B cell (primary cell): ENCODE measurements around the gene GADD45G. TPM values are rescaled to one million over a fixed set of nuclear protein-coding genes. Genes with fewer than 3 reads are reported as not detected.

Experiments
- ATAC-seq: fragments of 200-7000 bp; cut with Tn5 transposase; one replicate; pipeline ENCODE4 v1.10.0; 2021; ENCODE audit warnings: low read depth, mild to moderate bottlenecking, moderate number of reproducible peaks, moderate library complexity
- CTCF ChIA-PET: fragments of 350-600 bp; sonication (Branson Sonifier 250); formaldehyde crosslinking; loops from one replicate; lab custom pipeline; 2021; ENCODE audit warnings: antibody characterized with exemption, inconsistent platforms; lab: Charles Lee
- POLR2A ChIA-PET: fragments of 350-600 bp; sonication (Branson Sonifier 250); formaldehyde crosslinking; loops from one replicate; lab custom pipeline; 2021; ENCODE audit warnings: antibody characterized with exemption; lab: Charles Lee
- DNase-seq: peaks from one replicate; pipeline ENCODE4 v3.0.0; 2013
- H2AFZ ChIP-seq: 2 replicates; pipeline ENCODE4 v1.6.1; 2012; ENCODE audit warnings: mild to moderate bottlenecking, low read depth, low read length; ENCODE audit not compliant: insufficient read depth, poor library complexity, severe bottlenecking
- H3K27ac ChIP-seq, 2 donors: 1 replicate in 1 of 2; 2 replicates in 1 of 2; pipeline ENCODE4 v1.5.1; 2012 to 2013; ENCODE audit warnings: low read length in 2 of 2, mild to moderate bottlenecking in 2 of 2, moderate library complexity in 1 of 2
- H3K27me3 ChIP-seq, 4 experiments: fragments of 200-600 bp in 1 of 4; sonication (generic) in 1 of 4; replicated peaks in 1 of 4; 1 replicate in 2 of 4; 2 replicates in 2 of 4; pipeline versions ENCODE4 v1.6.1 to v1.7.0; 2013 to 2016; ENCODE audit warnings: low read length in 3 of 4, mild to moderate bottlenecking in 2 of 4, mixed read lengths in 1 of 4, moderate library complexity in 1 of 4; ENCODE audit not compliant: insufficient read depth in 4 of 4, control insufficient read depth in 3 of 4; ENCODE audit errors: control extremely low read depth in 1 of 4
- H3K36me3 ChIP-seq, 2 experiments: replicated peaks in 1 of 2; 1 replicate in 1 of 2; 2 replicates in 1 of 2; pipeline versions ENCODE4 v1.6.1 to v1.7.1; 2013; ENCODE audit warnings: low read length in 1 of 2; ENCODE audit not compliant: insufficient read depth in 2 of 2, control insufficient read depth in 1 of 2; ENCODE audit errors: control extremely low read depth in 1 of 2, extremely low read depth in 1 of 2
- H3K4me1 ChIP-seq, 2 donors: fragments of 200-600 bp in 1 of 2; sonication (generic) in 1 of 2; 1 replicate in 1 of 2; 2 replicates in 1 of 2; pipeline versions ENCODE4 v1.5.1 to v1.6.1; 2013 to 2017; ENCODE audit warnings: low read length in 2 of 2; ENCODE audit not compliant: control insufficient read depth in 2 of 2, insufficient read depth in 2 of 2
- H3K4me2 ChIP-seq: replicated peaks from 2 replicates; pipeline ENCODE3; 2012; ENCODE audit warnings: mild to moderate bottlenecking, low read depth, low read length; ENCODE audit not compliant: poor library complexity, severe bottlenecking
- H3K4me3 ChIP-seq, 5 experiments: fragments of 200-600 bp in 1 of 5; sonication (generic) in 1 of 5; 1 replicate in 3 of 5; 2 replicates in 2 of 5; pipeline versions ENCODE4 v1.5.1 to v1.7.0; 2011 to 2016; ENCODE audit warnings: low read length in 4 of 5, mild to moderate bottlenecking in 4 of 5, low read depth in 2 of 5, control low read depth in 1 of 5, moderate library complexity in 1 of 5; ENCODE audit not compliant: insufficient read depth in 1 of 5; ENCODE audit errors: control extremely low read depth in 1 of 5, extremely low read depth in 1 of 5
- H3K79me2 ChIP-seq: fragments of 200-600 bp; sonication (generic); one replicate; pipeline ENCODE4 v1.6.0; 2016; ENCODE audit warnings: low read length; ENCODE audit not compliant: control insufficient read depth, insufficient read depth
- H3K9ac ChIP-seq: fragments of 200-600 bp; sonication (generic); 2 replicates; pipeline ENCODE4 v1.6.1; 2017; ENCODE audit warnings: mild to moderate bottlenecking, low read length, moderate library complexity
- H3K9me3 ChIP-seq, 3 donors: one replicate each; pipeline versions ENCODE4 v1.6.1 to v1.7.1; 2013; ENCODE audit warnings: low read length in 2 of 3; ENCODE audit not compliant: control insufficient read depth in 2 of 3, insufficient read depth in 1 of 3; ENCODE audit errors: control extremely low read depth in 1 of 3
- H4K20me1 ChIP-seq: 2 replicates; pipeline ENCODE4 v1.6.0; 2012; ENCODE audit warnings: mild to moderate bottlenecking, low read length; ENCODE audit not compliant: insufficient read depth, control insufficient read depth, poor library complexity, severe bottlenecking
- H3K27ac Mint-ChIP-seq: one replicate; pipeline ENCODE4 v1.8.0; 2021; ENCODE audit warnings: mixed read lengths
- H3K27me3 Mint-ChIP-seq: one replicate; pipeline ENCODE4 v1.8.0; 2021; ENCODE audit warnings: mixed read lengths
- H3K4me1 Mint-ChIP-seq: one replicate; pipeline ENCODE4 v1.8.0; 2021; ENCODE audit warnings: mixed read lengths
- H3K4me3 Mint-ChIP-seq: one replicate; pipeline ENCODE4 v1.8.0; 2021; ENCODE audit warnings: mixed read lengths
- H3K9me3 Mint-ChIP-seq: one replicate; pipeline ENCODE4 v1.8.0; 2022; ENCODE audit warnings: mixed read lengths; ENCODE audit not compliant: insufficient read depth
- EZH2 ChIP-seq: IDR thresholded peaks from 2 replicates; pipeline ENCODE4 v1.6.1; 2012; ENCODE audit warnings: borderline replicate concordance, low read depth, mild to moderate bottlenecking, moderate library complexity, low read length; ENCODE audit not compliant: insufficient read depth, poor library complexity, severe bottlenecking
- WGBS: methylation state at CpG from one replicate; pipeline ENCODE4 v1.1.5; 2013; ENCODE audit warnings: missing lambda C conversion rate; ENCODE audit not compliant: insufficient coverage; 5-methylcytosine and 5-hydroxymethylcytosine counted together
- intact Hi-C: fragments of 100-400 bp; cut with micrococcal nuclease; formaldehyde crosslinking; loops from one replicate; pipeline ENCODE4 v1.10.0; 2022
- polyA plus RNA-seq: library from polyadenylated mRNA; depleted of rRNA; stranded (reverse); fragments of >200 nt; gene quantifications from 2 replicates; pipeline ENCODE4 v1.2.3, GENCODE V29; 2012
- total RNA-seq, 2 donors: library from RNA; stranded (reverse); fragments of 120-200 nt in 1 of 2; gene quantifications; 1 replicate in 1 of 2; 2 replicates in 1 of 2; pipeline versions ENCODE4 v1.2.3 to v1.2.4, GENCODE V29; 2013 to 2022
- TF ChIP-seq, protein P1 (sequence below): fragments of 200-600 bp; IDR thresholded peaks from one replicate; pipeline ENCODE4 v1.8.0; 2022; ENCODE audit warnings: antibody characterized with exemption, mild to moderate bottlenecking

GADD45G gene
- total and polyA plus RNA-seq, 2 donors (not counting 1 experiment from before 2014, with no cell fraction given) = 4.3 to 5.9 TPM

DNA sequence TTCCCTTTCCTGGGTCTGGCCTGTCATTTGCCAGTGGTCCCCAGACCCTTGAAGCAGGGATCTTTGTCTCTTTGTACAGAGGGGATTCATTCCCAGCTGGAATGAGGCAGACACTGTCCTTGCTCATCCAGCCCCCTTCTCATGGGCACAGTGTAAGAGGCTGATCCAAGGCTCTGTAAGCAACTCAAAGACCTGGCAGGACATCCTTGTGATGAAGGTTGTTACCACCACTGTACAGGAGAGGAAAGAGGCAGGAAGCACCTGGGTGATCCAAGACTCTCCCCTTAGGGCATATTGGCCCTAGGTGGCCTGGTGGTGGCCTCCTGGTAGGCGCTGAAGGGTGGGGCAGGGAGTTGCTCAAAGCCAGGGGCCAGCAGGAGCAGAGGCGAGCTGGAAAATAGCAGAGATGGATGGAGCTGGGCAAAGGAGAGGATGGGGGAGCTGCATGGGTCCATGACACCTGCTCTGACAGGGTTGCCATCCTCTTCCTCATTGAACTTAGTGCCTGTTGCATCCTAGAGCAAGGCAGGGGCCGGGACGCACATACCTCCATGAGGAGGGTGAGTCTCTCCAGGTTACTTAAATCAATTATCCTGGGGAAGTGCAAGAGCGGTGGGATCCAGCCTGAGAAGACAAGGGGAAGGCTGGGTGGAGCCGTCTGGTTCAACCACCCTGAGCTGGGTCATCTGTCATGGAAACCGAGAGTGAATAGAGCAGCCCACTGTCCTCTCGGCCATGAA lies 9.8 kb upstream of the GADD45G start:
- CTCF ChIA-PET = interaction anchor here (1.4 to 14.3 kb wide), 8 partner anchors 9 to 510 kb away, joined by 3 to 406 read pairs (median 12); partner anchors contain the start of gene GADD45G
- no peak overlapping the region for H3K27ac Mint-ChIP-seq
- no peaks in the 10 kb centered on the region for H3K4me1 ChIP-seq
- H3K9me3 Mint-ChIP-seq = no peaks in the 10 kb centered on the region
- ATAC-seq (no peak), DNase-seq (no peak)
- H3K27me3 Mint-ChIP-seq = peaks cover 25% of the 10 kb centered on the region
- TF ChIP-seq EZH2 = no peak
- TF ChIP-seq, protein P1, sequence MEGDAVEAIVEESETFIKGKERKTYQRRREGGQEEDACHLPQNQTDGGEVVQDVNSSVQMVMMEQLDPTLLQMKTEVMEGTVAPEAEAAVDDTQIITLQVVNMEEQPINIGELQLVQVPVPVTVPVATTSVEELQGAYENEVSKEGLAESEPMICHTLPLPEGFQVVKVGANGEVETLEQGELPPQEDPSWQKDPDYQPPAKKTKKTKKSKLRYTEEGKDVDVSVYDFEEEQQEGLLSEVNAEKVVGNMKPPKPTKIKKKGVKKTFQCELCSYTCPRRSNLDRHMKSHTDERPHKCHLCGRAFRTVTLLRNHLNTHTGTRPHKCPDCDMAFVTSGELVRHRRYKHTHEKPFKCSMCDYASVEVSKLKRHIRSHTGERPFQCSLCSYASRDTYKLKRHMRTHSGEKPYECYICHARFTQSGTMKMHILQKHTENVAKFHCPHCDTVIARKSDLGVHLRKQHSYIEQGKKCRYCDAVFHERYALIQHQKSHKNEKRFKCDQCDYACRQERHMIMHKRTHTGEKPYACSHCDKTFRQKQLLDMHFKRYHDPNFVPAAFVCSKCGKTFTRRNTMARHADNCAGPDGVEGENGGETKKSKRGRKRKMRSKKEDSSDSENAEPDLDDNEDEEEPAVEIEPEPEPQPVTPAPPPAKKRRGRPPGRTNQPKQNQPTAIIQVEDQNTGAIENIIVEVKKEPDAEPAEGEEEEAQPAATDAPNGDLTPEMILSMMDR = no peak
- no peaks in the 10 kb centered on the region for H3K79me2 ChIP-seq
- no peak overlapping the region for H3K4me3 Mint-ChIP-seq
- H4K20me1 ChIP-seq = no peaks in the 10 kb centered on the region
- H3K9ac ChIP-seq = no peak overlapping the region
- H2AFZ ChIP-seq = no peak overlapping the region
- no peak overlapping the region for H3K27ac ChIP-seq
- 89% methylated on average over 5 of the region's 8 CpGs for WGBS
- no peaks in the 10 kb centered on the region for H3K4me1 Mint-ChIP-seq
- no peaks in the 10 kb centered on the region for H3K36me3 ChIP-seq
- no peak overlapping the region for H3K4me3 ChIP-seq
- intact Hi-C loops = no loop called here
- no peaks in the 10 kb centered on the region for H3K9me3 ChIP-seq
- peaks cover 0 to 19% (median 3%) of the 10 kb centered on the region in 4 experiments for H3K27me3 ChIP-seq
- H3K4me2 ChIP-seq = no peak overlapping the region
- POLR2A ChIA-PET = no interaction called here

- ChIA-PET POLR2A (no interaction called here), CTCF (interaction anchor here (1.3 to 14.3 kb wide), 5 partner anchors 9 to 510 kb away, joined by 5 to 406 read pairs (median 13); partner anchors contain the start of gene GADD45G)
- no peaks in the 10 kb centered on the region for H3K9me3 Mint-ChIP-seq
- H3K79me2 ChIP-seq = no peaks in the 10 kb centered on the region
- no peaks in the 10 kb centered on the region for H3K9me3 ChIP-seq
- no peak for ATAC-seq
- no peaks in the 10 kb centered on the region for H3K36me3 ChIP-seq
- DNase-seq = no peak
- WGBS = 83% methylated on average over 2 of the region's 3 CpGs
- H3K4me3 Mint-ChIP-seq = no peak overlapping the region
- intact Hi-C loops = no loop called here
- H2AFZ ChIP-seq = no peak overlapping the region
- H3K27ac Mint-ChIP-seq = no peak overlapping the region
- H3K27ac ChIP-seq = no peak overlapping the region
- H3K4me1 Mint-ChIP-seq = no peaks in the 10 kb centered on the region
- H3K27me3 Mint-ChIP-seq = peaks cover 25% of the 10 kb centered on the region
- no peaks in the 10 kb centered on the region for H3K4me1 ChIP-seq
- H3K9ac ChIP-seq = no peak overlapping the region
- H3K4me2 ChIP-seq = no peak overlapping the region
- no peak for TF ChIP-seq EZH2
- TF ChIP-seq, protein P1 = no peak
- H4K20me1 ChIP-seq = no peaks in the 10 kb centered on the region
- H3K27me3 ChIP-seq = peaks cover 0 to 18% (median 3%) of the 10 kb centered on the region in 4 experiments
- no peak overlapping the region for H3K4me3 ChIP-seq
These were observed 9.2 kb upstream of the GADD45G start for GRCh38 chr9:89595646-89596045.
